Measurements from ENCODE around the gene ATG7.
"Not testable (repeated sequence)": the region's sequence is repeated elsewhere in the genome, so short reads cannot be mapped to it uniquely, and the experiment has no call there.

Gene ATG7

DNA sequence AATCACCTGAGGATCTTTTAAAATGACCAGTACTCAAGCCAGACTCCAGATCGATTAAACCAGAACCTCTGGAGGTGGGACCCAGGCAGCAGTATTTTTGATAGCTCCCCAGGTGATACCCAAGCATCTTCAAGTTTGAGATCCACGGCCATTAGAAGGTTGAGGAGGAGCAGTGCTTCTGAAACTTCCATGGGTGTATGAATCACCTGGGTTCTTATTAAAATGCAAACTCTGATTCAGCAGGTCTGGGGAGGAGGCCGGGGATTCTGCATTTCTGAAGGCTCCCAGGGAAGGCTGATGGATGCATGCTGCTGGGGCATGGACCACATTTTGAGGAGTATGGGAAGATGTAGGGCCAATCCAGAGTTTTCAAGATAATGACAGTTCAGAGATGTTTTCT lies 55.4 kb downstream of the ATG7 start:
- no peak overlapping the region for H3K4me3 ChIP-seq (replicated peaks; ENCODE audit: low read depth, low read length)
- DNase-seq (ENCODE audit: low read depth): no peak
- TF ChIP-seq CTCF (IDR thresholded peaks at IDR 0.05; ENCODE audit: low read length, missing control alignments): no peak

DNA sequence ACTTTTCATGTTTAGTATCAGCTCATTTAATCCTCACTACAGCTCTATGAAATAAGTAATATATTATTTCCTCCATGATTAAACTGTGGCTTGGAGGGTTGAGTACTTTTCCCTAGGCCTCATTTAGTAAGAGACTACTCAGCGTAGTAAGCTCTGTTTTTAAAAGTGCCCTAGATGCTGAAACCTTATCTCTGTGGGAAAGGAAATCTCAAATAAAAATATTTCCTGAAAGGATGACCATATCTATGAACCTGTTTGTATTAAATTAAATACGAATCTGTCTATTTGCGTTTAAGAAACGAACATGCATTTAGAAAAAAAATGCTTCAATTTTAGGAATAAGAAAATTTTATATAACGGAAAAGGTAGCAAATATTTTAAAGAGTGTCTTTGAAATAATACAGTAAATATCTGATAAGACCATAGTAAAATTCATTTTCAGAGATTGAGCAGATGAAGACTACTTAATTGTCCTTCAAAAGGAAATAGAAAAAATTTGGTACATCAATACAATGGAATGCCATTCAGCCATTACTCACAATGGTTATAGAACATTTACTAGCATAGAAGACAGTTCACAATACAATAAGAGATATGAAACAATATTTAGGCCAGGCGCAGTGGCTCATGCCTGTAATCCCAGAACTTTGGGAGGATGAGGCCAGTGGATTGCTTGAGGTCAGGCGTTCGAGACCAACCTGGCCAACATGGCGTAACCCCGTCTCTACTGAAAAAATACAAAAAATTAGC lies 56.2 kb downstream of the ATG7 start:
- no peak overlapping the region for H3K4me3 ChIP-seq (replicated peaks; ENCODE audit: low read depth, low read length)
- TF ChIP-seq CTCF (IDR thresholded peaks at IDR 0.05; ENCODE audit: low read length, missing control alignments): no peak
- peak; percentile 28 for DNase-seq (ENCODE audit: low read depth)

- DNase-seq (ENCODE audit: low read depth): no peak
- no peak overlapping the region for H3K4me3 ChIP-seq (replicated peaks; ENCODE audit: low read depth, low read length)
- no peak for TF ChIP-seq CTCF (IDR thresholded peaks at IDR 0.05; ENCODE audit: low read length, missing control alignments)
Observed at GRCh38 chr3:11329777-11330176, 57.6 kb downstream of the ATG7 start.

GRCh38 chr3:11331101-11331500 lies 58.9 kb downstream of the ATG7 start:
- no peak for TF ChIP-seq CTCF (IDR thresholded peaks at IDR 0.05; ENCODE audit: low read length, missing control alignments)
- peak; percentile 51 for DNase-seq (ENCODE audit: low read depth)
- no peak overlapping the region for H3K4me3 ChIP-seq (replicated peaks; ENCODE audit: low read depth, low read length)

GRCh38 chr3:11335056-11335608 lies 62.9 kb downstream of the ATG7 start:
- H3K4me3 ChIP-seq (replicated peaks; ENCODE audit: low read depth, low read length): no peak overlapping the region
- peak; percentile 70 for TF ChIP-seq CTCF (IDR thresholded peaks at IDR 0.05; ENCODE audit: low read length, missing control alignments)
- DNase-seq (ENCODE audit: low read depth): peak; percentile 87

- no peak overlapping the region for H3K4me3 ChIP-seq (replicated peaks; ENCODE audit: low read depth, low read length)
- no peak for DNase-seq (ENCODE audit: low read depth)
- no peak for TF ChIP-seq CTCF (IDR thresholded peaks at IDR 0.05; ENCODE audit: low read length, missing control alignments)
Observed at GRCh38 chr3:11339541-11339940, 67.3 kb downstream of the ATG7 start.

GRCh38 chr3:11346416-11346815 lies 74.2 kb downstream of the ATG7 start:
- no peak for TF ChIP-seq CTCF (IDR thresholded peaks at IDR 0.05; ENCODE audit: low read length, missing control alignments)
- DNase-seq (ENCODE audit: low read depth): no peak
- no peak overlapping the region for H3K4me3 ChIP-seq (replicated peaks; ENCODE audit: low read depth, low read length)

GRCh38 chr3:11348877-11349276 lies 76.7 kb downstream of the ATG7 start:
- DNase-seq (ENCODE audit: low read depth); H3K4me3 ChIP-seq (replicated peaks; ENCODE audit: low read depth, low read length): not testable (repeated sequence)

Measured in fibroblast of pulmonary artery (primary cell).